Mesenteric fat pad (tissue), 1 donor: ENCODE results near the gene ST3GAL4. TPM values are rescaled to one million over a fixed set of nuclear protein-coding genes. Genes with fewer than 3 reads are reported as not detected.
"Not testable (repeated sequence)": the region's sequence is repeated elsewhere in the genome, so short reads cannot be mapped to it uniquely, and the experiment has no call there.

Experiments used
- DNase-seq: peaks from one replicate; pipeline ENCODE4 v3.0.0-alpha.2; 2020; ENCODE audit warnings: low spot score
- total RNA-seq: library from RNA; stranded (reverse); fragmentation: NEBNext Ultra II Directional; extraction: Animal tissue kit (Norgen Biotek cat#: 25700); gene quantifications from one replicate; pipeline ENCODE4 v1.2.1, GENCODE V29; 2021
- donor health status: DM: yes; HTN: yes; CAD: no.

The ST3GAL4 gene
- total RNA-seq, 1 donor from 2014 or later: 65.2 TPM

- no peak for DNase-seq
These were observed 5.9 kb downstream of the ST3GAL4 start for GRCh38 chr11:126361400-126361799.

GRCh38 chr11:126362879-126363655, 7.6 kb downstream of the ST3GAL4 start:
- peak; percentile 22 for DNase-seq

- DNase-seq: no peak
These were observed 8.3 kb downstream of the ST3GAL4 start for GRCh38 chr11:126363706-126364248.

GRCh38 chr11:126364735-126365134, 9.2 kb downstream of the ST3GAL4 start:
- DNase-seq: not testable (repeated sequence)

- peak; percentile 65 for DNase-seq
These were observed 10.0 kb downstream of the ST3GAL4 start for GRCh38 chr11:126365508-126365907.

- peak; percentile 87 for DNase-seq
These were observed 10.8 kb downstream of the ST3GAL4 start for GRCh38 chr11:126366064-126366822.

GRCh38 chr11:126366823-126367654, 11.6 kb downstream of the ST3GAL4 start:
- peak; percentile 86 for DNase-seq

- not testable (repeated sequence) for DNase-seq
These were observed 12.3 kb downstream of the ST3GAL4 start for GRCh38 chr11:126367806-126368205.

- DNase-seq: peak; percentile 64
These were observed 13.0 kb downstream of the ST3GAL4 start for GRCh38 chr11:126368336-126369119.

- no peak for DNase-seq
These were observed 14.5 kb downstream of the ST3GAL4 start for GRCh38 chr11:126370016-126370415.

GRCh38 chr11:126371595-126371994, 16.1 kb downstream of the ST3GAL4 start:
- DNase-seq: no peak

GRCh38 chr11:126373389-126374066, 18.0 kb downstream of the ST3GAL4 start:
- not testable (repeated sequence) for DNase-seq

- DNase-seq: not testable (repeated sequence)
These were observed 19.2 kb downstream of the ST3GAL4 start for GRCh38 chr11:126374562-126375300.

GRCh38 chr11:126375726-126376125, 20.2 kb downstream of the ST3GAL4 start:
- DNase-seq: peak; percentile 2

GRCh38 chr11:126378763-126379162, 23.3 kb downstream of the ST3GAL4 start:
- DNase-seq: no peak

- DNase-seq: peak; percentile 62
These were observed 25.4 kb downstream of the ST3GAL4 start for GRCh38 chr11:126380909-126381308.

GRCh38 chr11:126381960-126382359, 26.5 kb downstream of the ST3GAL4 start:
- DNase-seq: peak; percentile 35

- DNase-seq: peak; percentile 62
These were observed 27.2 kb downstream of the ST3GAL4 start for GRCh38 chr11:126382641-126383040.
